K562 (cell line): ENCODE results near the gene MACF1. TPM values are rescaled to one million over a fixed set of nuclear protein-coding genes. Genes with fewer than 3 reads are reported as not detected.

ENCODE experiments used
- ATF3 ChIP-seq, 2 experiments: fragments of 450-650 bp in 1 of 2; sonication (generic) in 1 of 2; formaldehyde crosslinking in 1 of 2; IDR thresholded peaks in 1 of 2; conservative IDR thresholded peaks in 1 of 2; 2 replicates each; pipeline versions ENCODE4 v1.6.1 to v1.8.1; 2016 to 2023; ENCODE audit warnings: mild to moderate bottlenecking in 2 of 2, moderate library complexity in 2 of 2, inconsistent platforms in 1 of 2, missing genetic modification reagents in 1 of 2
- BMI1 ChIP-seq: fragments of 150-350 bp; IDR thresholded peaks from 2 replicates; pipeline ENCODE4 v1.6.1; 2014; ENCODE audit warnings: low read length
- CUX1 ChIP-seq: fragments of 200-800 bp; sonication (Bioruptor generic); IDR thresholded peaks from 2 replicates; pipeline ENCODE4 v1.6.1; 2016; ENCODE audit warnings: missing genetic modification characterization, missing compliant biosample characterization
- DNMT1 ChIP-seq: fragments of 450-650 bp; IDR thresholded peaks from 2 replicates; pipeline ENCODE4 v1.6.1; 2016; ENCODE audit warnings: antibody characterized with exemption, mild to moderate bottlenecking
- JUNB ChIP-seq: fragments of 450-650 bp; formaldehyde crosslinking; conservative IDR thresholded peaks from 2 replicates; pipeline ENCODE4 v1.4.0; 2020; ENCODE audit warnings: mild to moderate bottlenecking
- MED1 ChIP-seq: sonication (generic); formaldehyde crosslinking; IDR thresholded peaks from 2 replicates; pipeline ENCODE4 v1.8.1; 2023; ENCODE audit warnings: missing genetic modification reagents, borderline replicate concordance
- MIER1 ChIP-seq: fragments of 450-650 bp; IDR thresholded peaks from 2 replicates; pipeline ENCODE4 v1.6.1; 2016; ENCODE audit warnings: antibody characterized with exemption, mild to moderate bottlenecking, low read depth
- MYNN ChIP-seq, 2 experiments: sonication (generic); formaldehyde crosslinking in 1 of 2; IDR thresholded peaks; 2 replicates each; pipeline versions ENCODE4 v1.5.0 to v1.6.1; 2016 to 2020; ENCODE audit warnings: antibody characterized with exemption in 1 of 2, missing genetic modification reagents in 1 of 2
- NCOA4 ChIP-seq: fragments of 450-650 bp; IDR thresholded peaks from 2 replicates; pipeline ENCODE4 v1.6.1; 2018; ENCODE audit warnings: mild to moderate bottlenecking; ENCODE audit not compliant: partially characterized antibody
- NELFE ChIP-seq: IDR thresholded peaks from 2 replicates; pipeline ENCODE4 v1.6.1; 2011; ENCODE audit warnings: mild to moderate bottlenecking; ENCODE audit not compliant: insufficient read depth, insufficient read length
- NFXL1 ChIP-seq: fragments of 450-650 bp; formaldehyde crosslinking; IDR thresholded peaks from 2 replicates; pipeline ENCODE4 v1.4.0; 2021; ENCODE audit warnings: mild to moderate bottlenecking
- PTTG1 ChIP-seq: fragments of 450-650 bp; IDR thresholded peaks from 2 replicates; pipeline ENCODE4 v1.6.1; 2016; ENCODE audit warnings: low read depth, mild to moderate bottlenecking, missing genetic modification characterization, missing compliant biosample characterization
- PYGO2 ChIP-seq: fragments of 450-650 bp; IDR thresholded peaks from 2 replicates; pipeline ENCODE4 v1.6.1; 2016; ENCODE audit warnings: mild to moderate bottlenecking, missing genetic modification characterization, moderate library complexity, missing compliant biosample characterization
- STAG1 ChIP-seq: sonication (generic); formaldehyde crosslinking; IDR thresholded peaks from 2 replicates; pipeline ENCODE4 v1.5.0; 2020; ENCODE audit warnings: missing genetic modification reagents, borderline replicate concordance
- TOE1 ChIP-seq, 2 experiments: fragments of 450-650 bp in 1 of 2; sonication (generic) in 1 of 2; formaldehyde crosslinking in 1 of 2; IDR thresholded peaks; 2 replicates each; pipeline versions ENCODE4 v1.7.1 to v1.8.0; 2016 to 2022; ENCODE audit warnings: borderline replicate concordance in 2 of 2, mild to moderate bottlenecking in 2 of 2, antibody characterized with exemption in 1 of 2, inconsistent platforms in 1 of 2, low read depth in 1 of 2, missing genetic modification reagents in 1 of 2, moderate library complexity in 1 of 2
- TSC22D4 ChIP-seq: fragments of 450-650 bp; IDR thresholded peaks from 2 replicates; pipeline ENCODE4 v1.6.1; 2016; ENCODE audit warnings: missing genetic modification characterization, missing biosample characterization, control low read depth
- U2AF1 ChIP-seq: fragments of 200-400 bp; formaldehyde crosslinking; optimal IDR thresholded peaks from 2 replicates; pipeline ENCODE3; 2017; ENCODE audit warnings: mild to moderate bottlenecking, low read depth, low read length, moderate library complexity
- ZNF239 ChIP-seq: fragments of 250-450 bp; sonication (Bioruptor Pico); IDR thresholded peaks from 2 replicates; pipeline ENCODE4 v1.4.0; 2020; ENCODE audit warnings: mild to moderate bottlenecking
- ZNF740 ChIP-seq, 3 experiments: fragments of 200-800 bp in 1 of 3; sonication (Bioruptor generic) in 1 of 3; sonication (generic) in 1 of 3; formaldehyde crosslinking in 1 of 3; IDR thresholded peaks; 2 replicates each; pipeline versions ENCODE4 v1.6.1 to v1.8.0; 2016 to 2022; ENCODE audit warnings: mild to moderate bottlenecking in 2 of 3, missing compliant biosample characterization in 2 of 3, missing genetic modification characterization in 2 of 3, missing genetic modification reagents in 1 of 3
- ZSCAN29 ChIP-seq: fragments of 450-650 bp; IDR thresholded peaks from 2 replicates; pipeline ENCODE4 v1.6.1; 2017
- polyA plus RNA-seq, 8 experiments: library from polyadenylated mRNA; depleted of rRNA in 4 of 8; stranded (reverse) in 5 of 8; unstranded in 3 of 8; fragments of >200 nt; fragmentation: Nextera tagmentation in 2 of 8; fragmentation: Illumina TruSeq in 1 of 8; extraction: Ambion mirVana in 2 of 8; extraction: Trizol in 1 of 8; gene quantifications; 2 replicates each; pipeline versions ENCODE4 v1.2.1 to v1.2.3, GENCODE V29; 2011 to 2014; ENCODE audit warnings: inconsistent platforms in 1 of 8, missing spikeins in 1 of 8
- total RNA-seq, 7 experiments: library from RNA; depleted of rRNA in 6 of 7; stranded (reverse); fragments of >200 nt in 6 of 7; fragmentation: Illumina TruSeq in 2 of 7; extraction: Trizol in 2 of 7; gene quantifications; 2 replicates each; pipeline versions ENCODE4 v1.2.1 to v1.2.3, GENCODE V29; 2011 to 2021; ENCODE audit warnings: low replicate concordance in 1 of 7

MACF1 gene
- total and polyA plus RNA-seq, 9 of the 15 experiments (the other 6 are each of a cell fraction or from before 2014, with no cell fraction given): 13.2 to 232 (median 112) TPM

- TF ChIP-seq MED1 (CRISPR knock-in tag) (no peak), JUNB (CRISPR knock-in tag) (no peak), STAG1 (CRISPR knock-in tag) (no peak), TOE1 (IDR thresholded peaks at IDR 0.05; ENCODE audit: borderline replicate concordance) (no peak; the same call in 1 of the 2 replicates), TOE1 (CRISPR knock-in tag; IDR thresholded peaks at IDR 0.05; ENCODE audit: borderline replicate concordance, low read depth) (no peak), NFXL1 (CRISPR knock-in tag) (no peak), MIER1 (no peak), NELFE (no peak), MYNN (IDR thresholded peaks at IDR 0.05) (peak; percentile 49; the same call in 1 of the 2 replicates), MYNN (CRISPR knock-in tag; IDR thresholded peaks at IDR 0.05) (no peak), DNMT1 (no peak), PYGO2 (tag) (no peak), PTTG1 (tag) (no peak), TSC22D4 (no peak), ZNF239 (CRISPR knock-in tag) (no peak), BMI1 (no peak), NCOA4 (no peak), CUX1 (CRISPR knock-in tag) (no peak), ZNF740 (CRISPR knock-in tag; IDR thresholded peaks at IDR 0.05) (no peak), ZNF740 (tag; IDR thresholded peaks at IDR 0.05) (no peak), U2AF1 (no peak), ATF3 (IDR thresholded peaks at IDR 0.05) (no peak), ATF3 (CRISPR knock-in tag; conservative IDR thresholded peaks at IDR 0.05) (no peak), ZSCAN29 (no peak)
These were observed 67.7 kb downstream of the MACF1 start (continued) for GRCh38 chr1:39272027-39272797.
